GM23248 (cell line): Measurements from ENCODE around the gene LSM14A.

Experiments used
- EZH2 ChIP-seq: fragments of 200-600 bp; sonication (generic); IDR thresholded peaks from 2 replicates; pipeline ENCODE4 v1.6.1; 2018; ENCODE audit warnings: antibody characterized with exemption, mild to moderate bottlenecking; ENCODE audit not compliant: insufficient read depth, poor library complexity, severe bottlenecking
- EZH2phosphoT487 ChIP-seq: fragments of 200-600 bp; sonication (generic); IDR thresholded peaks from 2 replicates; pipeline ENCODE4 v1.6.1; 2018; ENCODE audit warnings: antibody characterized with exemption, moderate library complexity, mild to moderate bottlenecking, low read depth; ENCODE audit not compliant: insufficient read depth

DNA sequence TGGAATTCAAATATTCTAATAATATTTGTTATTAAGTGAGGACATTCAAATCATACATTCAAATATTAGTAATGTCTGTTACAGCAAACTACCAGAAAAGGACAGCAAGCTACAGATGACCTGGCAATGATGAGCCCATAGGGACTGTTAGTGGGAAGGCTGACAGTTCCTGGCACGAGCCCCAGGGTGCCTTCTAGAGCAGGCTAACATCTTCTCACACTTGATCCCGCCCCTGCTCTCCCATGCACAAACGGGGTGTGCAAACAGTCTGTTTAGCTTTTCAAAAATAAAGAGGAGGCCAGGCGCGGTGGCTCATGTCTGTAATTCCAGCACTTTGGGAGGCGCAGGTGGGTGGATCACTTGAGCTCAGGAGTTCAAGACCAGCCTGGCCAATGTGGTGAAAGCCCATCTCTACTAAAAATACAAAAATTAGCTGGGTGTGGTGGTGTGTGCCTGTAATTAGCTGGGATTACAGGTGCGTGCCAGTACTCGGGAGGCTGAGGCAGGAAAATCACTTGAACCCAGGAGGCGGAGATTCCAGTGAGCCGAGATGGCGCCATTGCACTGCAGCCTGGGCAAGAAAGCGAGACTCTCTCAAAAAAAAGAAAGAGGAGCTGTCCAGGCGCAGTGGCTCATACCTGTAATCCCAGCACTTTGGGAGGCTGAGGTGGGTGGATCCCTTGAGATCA lies 72.5 kb downstream of the LSM14A start:
- TF ChIP-seq EZH2phosphoT487 (no peak), EZH2 (no peak)
